Peyer's patch (tissue), 4 donors: ENCODE measurements around the gene ACIN1. TPM values are rescaled to one million over a fixed set of nuclear protein-coding genes. Genes with fewer than 3 reads are reported as not detected.

Experiments used
- DNase-seq, 3 donors: peaks; one replicate each; pipeline ENCODE4 v3.0.0-alpha.2; 2017 to 2019
- H3K27ac ChIP-seq, 4 donors: fragments of 200-600 bp; sonication (generic); one replicate each; pipeline ENCODE4 v1.5.1; 2016 to 2019
- H3K27me3 ChIP-seq, 2 donors: fragments of 200-600 bp; sonication (generic); one replicate each; pipeline ENCODE4 v1.5.1; 2019
- H3K36me3 ChIP-seq, 3 donors: fragments of 200-600 bp; sonication (generic); one replicate each; pipeline ENCODE4 v1.5.1; 2016 to 2019
- H3K4me1 ChIP-seq, 4 donors: fragments of 200-600 bp; sonication (generic); one replicate each; pipeline ENCODE4 v1.5.1; 2016 to 2019
- H3K4me3 ChIP-seq, 4 donors: fragments of 200-600 bp; sonication (generic); 1 replicate in 3 of 4; 2 replicates in 1 of 4; pipeline ENCODE4 v1.5.1; 2016 to 2019; ENCODE audit warnings: mild to moderate bottlenecking in 1 of 4
- H3K9me3 ChIP-seq, 4 donors: fragments of 200-600 bp; sonication (generic); one replicate each; pipeline ENCODE4 v1.5.1; 2016 to 2019; ENCODE audit warnings: mild to moderate bottlenecking in 1 of 4
- CTCF ChIP-seq, 6 experiments: fragments of 450-650 bp in 4 of 6; fragments of 200-600 bp in 2 of 6; sonication (generic) in 1 of 6; IDR thresholded peaks; one replicate each; pipeline ENCODE4 v1.5.1; 2017 to 2019; ENCODE audit warnings: antibody characterized with exemption in 6 of 6, mild to moderate bottlenecking in 3 of 6, moderate library complexity in 1 of 6
- POLR2A ChIP-seq, 2 donors: fragments of 450-650 bp; IDR thresholded peaks; one replicate each; pipeline ENCODE4 v1.5.1; 2017; ENCODE audit warnings: antibody characterized with exemption in 2 of 2, mild to moderate bottlenecking in 2 of 2, moderate library complexity in 2 of 2
- total RNA-seq, 4 donors: library from RNA; depleted of rRNA; stranded (reverse); fragments of >200 nt; gene quantifications; one replicate each; pipeline ENCODE4 v1.1.0, GENCODE V29; 2016

ACIN1 gene
- total RNA-seq, 4 donors from 2014 or later = 130 to 281 (median 238) TPM

- TF ChIP-seq POLR2A (IDR thresholded peaks at IDR 0.05) (no peak), CTCF (IDR thresholded peaks at IDR 0.05) (no peak)
- DNase-seq = no peak
- Histone ChIP-seq H3K27ac (no peak overlapping the region), H3K9me3 (no peaks in the 10 kb centered on the region), H3K27me3 (no peaks in the 10 kb centered on the region), H3K4me3 (no peak overlapping the region), H3K36me3 (peaks cover 0 to 19% (median 0%) of the 10 kb centered on the region in 3 donors), H3K4me1 (no peaks in the 10 kb centered on the region)
Measured at GRCh38 chr14:23102801-23103200, 7.9 kb upstream of the ACIN1 start.

GRCh38 chr14:23101986-23102625, 7.2 kb upstream of the ACIN1 start:
- no peaks in the 10 kb centered on the region for H3K27me3 ChIP-seq
- TF ChIP-seq CTCF (IDR thresholded peaks at IDR 0.05) = no peak
- TF ChIP-seq POLR2A (IDR thresholded peaks at IDR 0.05) = no peak
- peaks cover 0 to 2% (median 0%) of the 10 kb centered on the region in 4 donors for H3K4me1 ChIP-seq
- H3K9me3 ChIP-seq = no peaks in the 10 kb centered on the region
- peaks cover 0 to 23% (median 0%) of the 10 kb centered on the region in 3 donors for H3K36me3 ChIP-seq
- H3K4me3 ChIP-seq = no peak overlapping the region
- H3K27ac ChIP-seq = no peak overlapping the region
- DNase-seq = no peak

DNA sequence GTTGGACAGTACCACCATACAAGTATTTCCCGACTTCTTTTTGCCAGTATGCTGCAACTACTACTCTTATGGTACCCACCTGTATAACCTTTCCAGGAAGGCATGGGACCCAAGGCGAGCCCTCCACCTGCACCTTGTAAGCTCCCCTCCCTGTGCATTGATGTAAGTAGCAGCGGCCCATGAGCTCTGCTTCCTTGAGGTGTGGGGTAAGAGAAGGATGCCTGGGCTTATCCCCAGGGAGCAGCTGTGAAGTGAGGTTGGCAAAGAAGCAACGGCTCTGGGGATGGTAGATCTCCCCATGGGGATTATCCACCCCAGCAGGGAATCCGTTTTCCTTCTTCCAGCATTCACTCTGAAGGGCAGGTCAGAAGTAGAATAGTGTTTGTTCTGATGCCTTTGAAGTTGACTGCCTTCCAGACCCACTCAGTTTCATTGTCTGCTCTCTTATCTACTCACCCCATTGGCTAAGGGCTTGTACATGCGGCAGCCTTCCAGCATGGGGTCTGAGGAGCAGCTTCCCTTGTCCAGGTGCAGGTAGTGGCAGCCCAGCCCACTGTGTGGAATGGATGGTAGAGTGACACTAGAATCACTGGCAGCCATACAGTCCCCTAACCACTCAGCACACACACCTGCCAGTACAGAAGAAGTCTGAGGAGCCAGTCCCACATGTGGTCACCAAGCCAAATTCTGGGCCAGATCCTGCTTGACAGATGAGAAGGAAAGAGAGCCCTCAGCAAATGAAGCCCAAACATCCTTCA, 6.5 kb upstream of the ACIN1 start:
- peaks cover 0 to 23% (median 0%) of the 10 kb centered on the region in 3 donors for H3K36me3 ChIP-seq
- DNase-seq = no peak
- H3K27ac ChIP-seq = no peak overlapping the region
- TF ChIP-seq POLR2A (IDR thresholded peaks at IDR 0.05) = no peak
- no peak for TF ChIP-seq CTCF (IDR thresholded peaks at IDR 0.05)
- no peak overlapping the region for H3K4me3 ChIP-seq
- H3K9me3 ChIP-seq = no peaks in the 10 kb centered on the region
- H3K27me3 ChIP-seq = no peaks in the 10 kb centered on the region
- peaks cover 0 to 8% (median 4%) of the 10 kb centered on the region in 4 donors for H3K4me1 ChIP-seq

- Histone ChIP-seq H3K9me3 (no peaks in the 10 kb centered on the region), H3K27ac (no peak overlapping the region), H3K4me1 (peaks cover 0 to 8% (median 5%) of the 10 kb centered on the region in 4 donors), H3K36me3 (peaks cover 0 to 23% (median 0%) of the 10 kb centered on the region in 3 donors), H3K27me3 (no peaks in the 10 kb centered on the region), H3K4me3 (no peak overlapping the region)
- TF ChIP-seq CTCF (IDR thresholded peaks at IDR 0.05) = peak in 1 of 6 experiments; percentile 4
- TF ChIP-seq POLR2A (IDR thresholded peaks at IDR 0.05) = no peak
- DNase-seq = no peak
Measured at GRCh38 chr14:23099212-23099861, 4.4 kb upstream of the ACIN1 start.

GRCh38 chr14:23097786-23098185, 2.9 kb upstream of the ACIN1 start:
- Histone ChIP-seq H3K36me3 (peaks cover 0 to 28% (median 0%) of the 10 kb centered on the region in 3 donors), H3K27me3 (no peaks in the 10 kb centered on the region), H3K27ac (no peak overlapping the region), H3K4me1 (peaks cover 6 to 20% (median 10%) of the 10 kb centered on the region in 4 donors), H3K4me3 (no peak overlapping the region), H3K9me3 (no peaks in the 10 kb centered on the region)
- no peak for DNase-seq
- no peak for TF ChIP-seq CTCF (IDR thresholded peaks at IDR 0.05)
- no peak for TF ChIP-seq POLR2A (IDR thresholded peaks at IDR 0.05)
